DND-41 (cell line): ENCODE results near the gene SORT1.
"Not testable (repeated sequence)": the region's sequence is repeated elsewhere in the genome, so short reads cannot be mapped to it uniquely, and the experiment has no call there.

Experiments used
- CTCF ChIP-seq: IDR thresholded peaks from 2 replicates; pipeline ENCODE4 v1.5.1; 2012; ENCODE audit warnings: borderline replicate concordance, low read length, moderate library complexity, mild to moderate bottlenecking; ENCODE audit not compliant: poor library complexity, severe bottlenecking; ENCODE audit errors: extremely low read depth
- EZH2 ChIP-seq: IDR thresholded peaks from 3 replicates; pipeline ENCODE4 v1.6.1; 2012; ENCODE audit warnings: borderline replicate concordance, low read depth, mild to moderate bottlenecking, moderate library complexity, low read length, inconsistent platforms; ENCODE audit not compliant: severe bottlenecking

DNA sequence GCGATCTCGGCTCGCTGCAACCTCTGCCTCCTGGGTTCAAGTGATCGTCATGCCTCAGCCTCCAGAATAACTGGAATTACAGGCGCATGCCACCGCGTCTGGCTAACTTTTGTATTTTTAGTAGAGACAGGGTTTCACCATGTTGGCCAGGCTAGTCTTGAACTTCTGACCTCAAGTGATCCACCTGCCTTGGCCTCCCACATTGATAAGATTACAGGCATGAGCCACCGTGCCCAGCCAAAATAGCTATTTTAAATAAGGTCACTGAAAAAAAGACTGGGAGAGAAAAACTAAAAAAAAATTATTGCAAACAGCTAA is 2.5 kb downstream of the SORT1 start:
- TF ChIP-seq CTCF, EZH2: not testable (repeated sequence)
